ELR (cell line): ENCODE results near the gene RGL3.
"Not testable (repeated sequence)": the region's sequence is repeated elsewhere in the genome, so short reads cannot be mapped to it uniquely, and the experiment has no call there.

Experiments
- DNase-seq: peaks from one replicate; pipeline ENCODE4 v3.0.0-alpha.2; 2015; ENCODE audit warnings: low read depth

RGL3 gene

GRCh38 chr19:11383706-11384048 is 35.4 kb downstream of the RGL3 start:
- DNase-seq = no peak

- peak; percentile 45 for DNase-seq
Measured at GRCh38 chr19:11382898-11383705, 36.0 kb downstream of the RGL3 start.

- DNase-seq = peak; percentile 99
Measured at GRCh38 chr19:11380653-11381537, 38.2 kb downstream of the RGL3 start.

- DNase-seq = no peak
Measured at GRCh38 chr19:11379857-11380350, 39.2 kb downstream of the RGL3 start.

GRCh38 chr19:11379269-11379845 is 39.8 kb downstream of the RGL3 start:
- DNase-seq = not testable (repeated sequence)

GRCh38 chr19:11378319-11379189 is 40.6 kb downstream of the RGL3 start:
- peak; percentile 91 for DNase-seq

- DNase-seq = peak; percentile 75
Measured at GRCh38 chr19:11377756-11378155, 41.4 kb downstream of the RGL3 start.

- DNase-seq = peak; percentile 88
Measured at GRCh38 chr19:11377237-11377636, 41.9 kb downstream of the RGL3 start.

- no peak for DNase-seq
Measured at GRCh38 chr19:11375143-11375948, 43.8 kb downstream of the RGL3 start.

- DNase-seq = peak; percentile 100
Measured at GRCh38 chr19:11374433-11375142, 44.5 kb downstream of the RGL3 start, which contains the start of gene SWSAP1. Gene SWSAP1 (plus strand): TSS chr19:11374666. CDS start chr19:11374681, 15 bp downstream.

- DNase-seq = no peak
Measured at GRCh38 chr19:11373885-11374432, 45.2 kb downstream of the RGL3 start.

GRCh38 chr19:11373166-11373884 is 45.8 kb downstream of the RGL3 start:
- DNase-seq = peak; percentile 28

- no peak for DNase-seq
Measured at GRCh38 chr19:11370744-11371143, 48.4 kb downstream of the RGL3 start.

- DNase-seq = no peak
Measured at GRCh38 chr19:11367528-11367927, 51.6 kb downstream of the RGL3 start.

- no peak for DNase-seq
Measured at GRCh38 chr19:11365557-11366117, 53.5 kb downstream of the RGL3 start.

- DNase-seq = no peak
Measured at GRCh38 chr19:11364935-11365334, 54.2 kb downstream of the RGL3 start.

- DNase-seq = no peak
Measured at GRCh38 chr19:11364296-11364904, 54.7 kb downstream of the RGL3 start.

- DNase-seq = no peak
Measured at GRCh38 chr19:11363881-11364280, 55.2 kb downstream of the RGL3 start.
